Liver (tissue), 9 donors: Measurements from ENCODE around the gene ADAP1. TPM values are rescaled to one million over a fixed set of nuclear protein-coding genes. Genes with fewer than 3 reads are reported as not detected.

Experiments used
- DNase-seq: peaks from one replicate; pipeline ENCODE4 v3.0.0-alpha.2; 2017; ENCODE audit warnings: low spot score
- H3K27ac ChIP-seq, 2 donors: one replicate each; pipeline ENCODE4 v1.7.0; 2013; ENCODE audit warnings: inconsistent platforms in 2 of 2, low read length in 2 of 2, control low read depth in 1 of 2, low read depth in 1 of 2, mild to moderate bottlenecking in 1 of 2
- H3K27me3 ChIP-seq, 4 donors: one replicate each; pipeline versions ENCODE4 v1.6.1 to v1.7.0; 2013; ENCODE audit warnings: low read length in 3 of 4, inconsistent platforms in 1 of 4, mild to moderate bottlenecking in 1 of 4, moderate library complexity in 1 of 4; ENCODE audit not compliant: control insufficient read depth in 4 of 4, insufficient read depth in 4 of 4
- H3K36me3 ChIP-seq, 4 donors: one replicate each; pipeline versions ENCODE4 v1.6.1 to v1.7.0; 2013; ENCODE audit warnings: low read length in 3 of 4, mild to moderate bottlenecking in 3 of 4, low read depth in 1 of 4, moderate library complexity in 1 of 4; ENCODE audit not compliant: control insufficient read depth in 4 of 4, insufficient read depth in 3 of 4
- H3K4me1 ChIP-seq, 4 donors: one replicate each; pipeline versions ENCODE4 v1.6.1 to v1.7.0; 2013; ENCODE audit warnings: low read length in 3 of 4, mild to moderate bottlenecking in 3 of 4, moderate library complexity in 1 of 4; ENCODE audit not compliant: control insufficient read depth in 4 of 4, insufficient read depth in 4 of 4
- H3K4me3 ChIP-seq, 3 donors: one replicate each; pipeline versions ENCODE4 v1.6.1 to v1.7.0; 2013; ENCODE audit warnings: low read length in 3 of 3, control low read depth in 1 of 3, low read depth in 1 of 3, mild to moderate bottlenecking in 1 of 3
- H3K9ac ChIP-seq, 2 donors: one replicate each; pipeline ENCODE4 v1.7.0; 2013; ENCODE audit warnings: low read length in 2 of 2, mild to moderate bottlenecking in 2 of 2, moderate library complexity in 2 of 2, control low read depth in 1 of 2, low read depth in 1 of 2
- H3K9me3 ChIP-seq, 4 donors: one replicate each; pipeline versions ENCODE4 v1.6.1 to v1.7.0; 2013; ENCODE audit warnings: low read length in 3 of 4; ENCODE audit not compliant: control insufficient read depth in 4 of 4
- ATF3 ChIP-seq: IDR thresholded peaks from 2 replicates; pipeline ENCODE4 v1.6.1; 2016; ENCODE audit warnings: antibody characterized with exemption
- CTCF ChIP-seq: fragments of 150-350 bp; IDR thresholded peaks from 2 replicates; pipeline ENCODE4 v1.5.1; 2017; ENCODE audit warnings: improper control_type of control experiment, low read depth, low read length; ENCODE audit not compliant: missing input control
- EGR1 ChIP-seq, 2 donors: IDR thresholded peaks; 2 replicates each; pipeline ENCODE4 v1.6.1; 2016 to 2018; ENCODE audit warnings: antibody characterized with exemption in 2 of 2, low read depth in 2 of 2
- FOXA1 ChIP-seq: IDR thresholded peaks from 2 replicates; pipeline ENCODE4 v1.6.1; 2016; ENCODE audit warnings: antibody characterized with exemption
- FOXA2 ChIP-seq: IDR thresholded peaks from 2 replicates; pipeline ENCODE4 v1.6.1; 2016; ENCODE audit warnings: antibody characterized with exemption
- GABPA ChIP-seq, 2 donors: IDR thresholded peaks in 1 of 2; conservative IDR thresholded peaks in 1 of 2; 2 replicates each; pipeline ENCODE4 v1.6.1; 2016; ENCODE audit warnings: antibody characterized with exemption in 2 of 2, mild to moderate bottlenecking in 1 of 2, moderate library complexity in 1 of 2
- HNF4A ChIP-seq, 2 donors: conservative IDR thresholded peaks; 2 replicates each; pipeline ENCODE4 v1.6.1; 2016; ENCODE audit warnings: antibody characterized with exemption in 2 of 2, mild to moderate bottlenecking in 2 of 2
- HNF4G ChIP-seq: IDR thresholded peaks from 2 replicates; pipeline ENCODE4 v1.6.1; 2016; ENCODE audit warnings: antibody characterized with exemption
- JUND ChIP-seq, 2 donors: IDR thresholded peaks; 2 replicates each; pipeline ENCODE4 v1.6.1; 2016; ENCODE audit warnings: antibody characterized with exemption in 2 of 2
- NR2F2 ChIP-seq: IDR thresholded peaks from 2 replicates; pipeline ENCODE4 v1.6.1; 2016; ENCODE audit warnings: antibody characterized with exemption
- RAD21 ChIP-seq, 2 donors: IDR thresholded peaks; 2 replicates each; pipeline ENCODE4 v1.6.1; 2016; ENCODE audit warnings: antibody characterized with exemption in 2 of 2, mild to moderate bottlenecking in 2 of 2
- REST ChIP-seq: IDR thresholded peaks from 2 replicates; pipeline ENCODE4 v1.6.1; 2016; ENCODE audit warnings: antibody characterized with exemption, mild to moderate bottlenecking
- RXRA ChIP-seq, 2 donors: IDR thresholded peaks; 2 replicates each; pipeline ENCODE4 v1.6.1; 2017 to 2018; ENCODE audit warnings: antibody characterized with exemption in 2 of 2, mild to moderate bottlenecking in 1 of 2
- SP1 ChIP-seq: IDR thresholded peaks from 2 replicates; pipeline ENCODE4 v1.6.1; 2018; ENCODE audit warnings: antibody characterized with exemption, mild to moderate bottlenecking
- TAF1 ChIP-seq: conservative IDR thresholded peaks from 2 replicates; pipeline ENCODE4 v1.6.1; 2016; ENCODE audit warnings: antibody characterized with exemption, mild to moderate bottlenecking
- YY1 ChIP-seq: IDR thresholded peaks from 2 replicates; pipeline ENCODE4 v1.6.1; 2016; ENCODE audit warnings: antibody characterized with exemption, mild to moderate bottlenecking
- ZBTB33 ChIP-seq: IDR thresholded peaks from 2 replicates; pipeline ENCODE4 v1.6.1; 2016; ENCODE audit warnings: antibody characterized with exemption
- WGBS: extraction: QIAGEN DNeasy Blood & Tissue Kit; methylation state at CpG from one replicate; pipeline ENCODE4 v1.1.7; 2013; 5-methylcytosine and 5-hydroxymethylcytosine counted together
- polyA plus RNA-seq, 2 donors: library from polyadenylated mRNA; stranded (reverse) in 1 of 2; unstranded in 1 of 2; fragments of 200-250 nt in 1 of 2; fragments of >200 nt in 1 of 2; fragmentation: Nextera tagmentation in 1 of 2; extraction: Ambion mirVana in 1 of 2; gene quantifications; one replicate each; pipeline versions ENCODE4 v1.2.1 to v1.2.3, GENCODE V29; 2013 to 2015
- total RNA-seq, 2 donors: library from RNA; depleted of rRNA; stranded (reverse); fragments of >200 nt; gene quantifications; one replicate each; pipeline ENCODE4 v1.2.3, GENCODE V29; 2014
- donor health status: healthy.
- donor health status: healthy.
- donor health status: healthy.
- donor health status: healthy.
- donor health status: healthy.

The ADAP1 gene
- total and polyA plus RNA-seq, 4 donors: 0.46 to 3.7 (median 2.7) TPM

GRCh38 chr7:883055-884021 is 71.1 kb downstream of the ADAP1 start:
- Histone ChIP-seq H3K9me3 (no peaks in the 10 kb centered on the region), H3K4me3 (no peak overlapping the region), H3K4me1 (peaks cover 50 to 89% (median 68%) of the 10 kb centered on the region in 4 donors), H3K9ac (peak overlapping the region in 1 of 2 donors; percentile 72), H3K27me3 (no peaks in the 10 kb centered on the region), H3K27ac (peak overlapping the region; percentile 57 to 76), H3K36me3 (peaks cover 0 to 3% (median 0%) of the 10 kb centered on the region in 4 donors)
- WGBS: 74% methylated on average over 50 of the region's 50 CpGs
- TF ChIP-seq TAF1: no peak
- TF ChIP-seq YY1: peak; percentile 77
- TF ChIP-seq CTCF: no peak
- TF ChIP-seq FOXA2: no peak
- TF ChIP-seq GABPA (IDR thresholded peaks at IDR 0.05 in 1 of 2, conservative IDR thresholded peaks at IDR 0.05 in 1 of 2): no peak
- TF ChIP-seq JUND (IDR thresholded peaks at IDR 0.05): no peak
- no peak for TF ChIP-seq SP1
- TF ChIP-seq ZBTB33: no peak
- TF ChIP-seq RAD21 (IDR thresholded peaks at IDR 0.05): no peak
- no peak for TF ChIP-seq NR2F2
- no peak for TF ChIP-seq ATF3
- TF ChIP-seq HNF4A (conservative IDR thresholded peaks at IDR 0.05): peak in 1 of 2 donors; percentile 8
- no peak for TF ChIP-seq FOXA1
- TF ChIP-seq RXRA (IDR thresholded peaks at IDR 0.05): no peak
- no peak for TF ChIP-seq EGR1 (IDR thresholded peaks at IDR 0.05; ENCODE audit: low read depth in 2 of 2)
- no peak for TF ChIP-seq REST
- no peak for TF ChIP-seq HNF4G
- no peak for DNase-seq
